Activated CD4-positive, alpha-beta T cell treated with anti-CD3 and anti-CD28 coated beads for 1 hour (primary cell): ENCODE data around the gene APOLD1.
"Not testable (repeated sequence)": the region's sequence is repeated elsewhere in the genome, so short reads cannot be mapped to it uniquely, and the experiment has no call there.

Source experiments
- DNase-seq: peaks from one replicate; pipeline ENCODE4 v3.0.0-alpha.2; 2020

APOLD1 gene, protein sequence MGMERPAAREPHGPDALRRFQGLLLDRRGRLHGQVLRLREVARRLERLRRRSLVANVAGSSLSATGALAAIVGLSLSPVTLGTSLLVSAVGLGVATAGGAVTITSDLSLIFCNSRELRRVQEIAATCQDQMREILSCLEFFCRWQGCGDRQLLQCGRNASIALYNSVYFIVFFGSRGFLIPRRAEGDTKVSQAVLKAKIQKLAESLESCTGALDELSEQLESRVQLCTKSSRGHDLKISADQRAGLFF

DNA sequence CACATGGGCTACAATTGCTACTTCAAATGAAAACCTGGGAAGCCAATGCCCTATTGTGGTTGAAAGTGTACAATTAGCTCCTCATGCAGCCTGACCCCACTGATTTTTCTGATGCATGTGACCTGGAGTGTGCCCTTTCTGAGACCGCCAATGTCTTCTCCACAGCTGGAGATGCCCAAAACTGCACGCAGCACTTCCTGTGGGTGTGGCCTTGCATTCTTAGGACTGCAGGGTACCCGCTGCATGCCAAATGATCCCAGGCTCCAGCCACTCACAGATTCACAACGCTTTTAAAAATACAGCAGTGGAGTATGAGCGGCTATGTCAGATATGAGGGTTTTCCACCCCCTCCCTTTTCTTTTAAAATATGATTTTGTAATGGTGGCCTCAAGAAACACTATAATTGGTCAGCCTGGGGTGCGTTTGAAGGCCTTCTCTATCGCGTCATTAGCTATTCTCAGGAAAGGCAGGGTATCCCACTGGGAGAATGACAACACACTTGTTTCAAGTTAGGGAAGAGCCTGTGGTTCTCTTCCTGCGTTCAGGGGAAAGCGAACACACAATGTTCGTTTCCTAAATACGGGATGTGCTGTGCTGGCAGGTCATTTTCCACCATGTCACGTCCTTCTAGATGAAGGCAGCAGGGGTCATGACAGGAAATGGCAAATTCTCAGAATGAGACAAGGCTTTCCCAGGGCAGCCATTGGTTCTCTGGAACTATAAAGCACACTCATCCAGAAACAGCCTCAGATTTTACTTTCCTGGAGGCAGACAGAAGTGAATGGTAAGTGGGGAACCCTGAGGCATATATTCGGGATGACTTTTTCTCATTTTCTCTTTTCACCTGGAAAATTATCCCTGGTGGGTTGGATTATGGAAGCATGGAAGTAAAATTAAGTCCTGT lies at the start of gene APOLD1:
Gene APOLD1, plus strand, starts transcription at position 749 of the 904 bp plus-strand sequence. Its CDS starts 33 bp downstream, at position 782.
- DNase-seq = no peak

DNA sequence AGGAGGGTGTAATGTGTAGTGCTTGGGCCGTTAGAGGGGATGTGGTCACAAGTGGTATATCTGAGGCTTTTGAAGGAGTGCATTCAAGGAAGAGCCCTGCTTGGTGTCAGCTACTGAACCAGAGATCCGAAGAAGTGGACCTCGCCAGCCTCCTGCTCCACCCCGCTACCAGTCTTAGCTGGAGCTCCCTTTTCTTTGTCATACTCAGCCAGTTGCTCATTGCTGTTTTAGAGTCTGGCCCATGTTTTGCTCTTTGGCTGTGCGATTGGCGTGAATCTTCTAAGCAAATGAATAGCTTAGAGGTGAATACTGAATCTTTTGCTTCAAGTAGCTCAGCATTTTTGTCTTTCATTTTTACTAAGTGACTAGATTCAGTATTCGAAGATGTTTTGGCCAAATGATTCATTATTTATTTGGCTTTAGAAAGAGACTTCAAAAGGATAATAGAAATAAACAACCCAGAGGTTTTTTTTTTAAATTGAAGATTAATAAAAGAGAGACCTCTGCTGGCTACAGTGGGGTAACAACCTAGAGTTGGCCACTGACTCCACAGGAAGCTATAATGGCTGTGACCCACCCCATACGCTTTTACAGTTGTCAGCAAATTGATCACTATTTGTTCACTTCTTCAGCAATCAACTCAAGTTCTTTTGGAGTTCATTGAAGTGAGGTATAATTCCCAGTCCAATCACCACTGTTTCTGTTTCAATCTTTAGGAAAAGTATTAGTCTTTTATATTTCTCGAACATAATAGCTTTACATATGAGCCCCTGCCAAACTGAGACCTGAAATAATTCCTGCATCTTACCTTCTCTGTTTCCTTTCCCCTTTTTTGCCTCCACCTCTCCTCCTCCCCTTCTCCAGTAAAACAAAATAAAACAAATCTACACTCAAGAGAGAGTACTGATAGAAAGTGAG lies 48.4 kb upstream of the APOLD1 start:
- no peak for DNase-seq

DNA sequence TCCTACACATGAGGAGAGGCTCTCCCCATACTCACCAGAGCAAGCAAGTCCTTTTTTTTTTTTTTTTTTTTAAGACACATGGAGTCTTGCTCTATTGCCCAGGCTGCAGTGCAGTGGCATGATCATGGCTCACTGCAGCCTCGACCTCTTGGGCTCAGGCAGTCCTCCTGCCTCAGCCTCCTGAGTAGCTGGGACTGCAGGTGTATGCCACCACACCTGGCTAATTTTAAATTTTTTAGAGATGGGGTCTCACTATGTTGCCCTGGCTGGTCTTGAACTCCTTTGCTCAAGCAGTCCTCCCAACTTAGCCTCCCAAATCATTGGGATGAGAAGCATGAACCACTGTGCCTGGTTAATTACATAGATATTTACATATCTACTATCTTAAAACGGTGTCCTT lies 47.3 kb upstream of the APOLD1 start:
- DNase-seq = not testable (repeated sequence)

- no peak for DNase-seq
Observed at GRCh38 chr12:12741660-12742059, 43.8 kb upstream of the APOLD1 start.

DNA sequence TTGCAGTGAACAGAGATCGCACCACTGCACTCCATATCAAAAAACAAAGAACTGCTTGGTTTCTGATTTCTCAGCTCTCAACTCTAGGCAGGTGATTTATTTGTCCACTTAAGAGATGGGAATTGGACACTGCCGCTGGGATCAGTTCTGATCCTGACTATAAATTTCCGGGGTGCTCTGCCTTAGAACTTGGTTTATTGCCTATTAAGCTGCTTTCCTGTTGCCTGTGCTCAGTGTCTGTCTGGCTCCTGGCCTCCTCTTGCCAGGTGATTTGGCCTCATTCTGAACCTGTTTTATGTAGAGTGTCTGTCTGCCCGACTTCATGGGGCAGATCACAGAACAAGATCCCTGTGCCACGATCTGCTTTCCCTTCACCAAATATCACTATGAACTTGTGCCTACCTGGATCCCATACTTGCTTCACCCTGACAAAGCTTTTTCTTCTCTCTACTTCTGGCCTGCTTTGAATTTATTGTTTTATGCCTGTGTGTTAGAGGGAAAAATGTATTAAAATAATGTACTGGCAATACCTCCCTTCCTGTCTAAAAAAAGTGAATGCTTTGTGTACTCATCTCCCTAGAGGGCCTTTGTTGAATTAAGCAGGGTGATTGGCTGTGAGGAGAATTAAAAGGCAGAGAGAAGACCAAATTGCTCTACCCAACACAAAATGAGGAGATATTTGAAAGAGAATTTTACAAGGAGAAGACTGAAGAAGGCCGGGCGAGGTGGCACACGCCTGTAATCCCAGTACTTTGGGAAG lies 40.7 kb upstream of the APOLD1 start:
- no peak for DNase-seq

GRCh38 chr12:12745576-12746211 lies 39.8 kb upstream of the APOLD1 start:
- no peak for DNase-seq

GRCh38 chr12:12747278-12747677 lies 38.2 kb upstream of the APOLD1 start:
- DNase-seq = no peak

- no peak for DNase-seq
Observed at GRCh38 chr12:12748044-12748443, 37.4 kb upstream of the APOLD1 start.

- DNase-seq = no peak
Observed at GRCh38 chr12:12749433-12749832, 36.0 kb upstream of the APOLD1 start.

DNA sequence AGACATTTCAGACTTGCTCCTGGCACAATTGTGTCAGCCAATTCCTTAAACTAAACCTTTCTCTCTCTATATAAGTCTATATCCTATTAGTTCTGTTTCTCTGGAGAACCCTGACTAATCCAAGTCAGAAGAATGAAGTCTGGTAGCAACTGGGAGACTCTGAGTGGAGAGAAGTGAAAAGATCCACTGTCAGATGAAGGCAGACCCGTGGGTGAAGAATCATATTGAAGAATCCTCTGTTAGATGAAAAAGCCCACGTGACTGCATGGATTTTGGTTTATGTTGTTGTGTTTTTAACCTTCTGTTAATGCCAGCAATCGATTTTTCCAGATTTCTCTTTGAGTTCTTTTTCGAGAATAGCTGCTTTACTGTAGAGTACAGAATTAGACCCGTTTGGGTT lies 29.5 kb upstream of the APOLD1 start:
- no peak for DNase-seq

- no peak for DNase-seq
Observed at GRCh38 chr12:12757121-12757520, 28.3 kb upstream of the APOLD1 start.

DNA sequence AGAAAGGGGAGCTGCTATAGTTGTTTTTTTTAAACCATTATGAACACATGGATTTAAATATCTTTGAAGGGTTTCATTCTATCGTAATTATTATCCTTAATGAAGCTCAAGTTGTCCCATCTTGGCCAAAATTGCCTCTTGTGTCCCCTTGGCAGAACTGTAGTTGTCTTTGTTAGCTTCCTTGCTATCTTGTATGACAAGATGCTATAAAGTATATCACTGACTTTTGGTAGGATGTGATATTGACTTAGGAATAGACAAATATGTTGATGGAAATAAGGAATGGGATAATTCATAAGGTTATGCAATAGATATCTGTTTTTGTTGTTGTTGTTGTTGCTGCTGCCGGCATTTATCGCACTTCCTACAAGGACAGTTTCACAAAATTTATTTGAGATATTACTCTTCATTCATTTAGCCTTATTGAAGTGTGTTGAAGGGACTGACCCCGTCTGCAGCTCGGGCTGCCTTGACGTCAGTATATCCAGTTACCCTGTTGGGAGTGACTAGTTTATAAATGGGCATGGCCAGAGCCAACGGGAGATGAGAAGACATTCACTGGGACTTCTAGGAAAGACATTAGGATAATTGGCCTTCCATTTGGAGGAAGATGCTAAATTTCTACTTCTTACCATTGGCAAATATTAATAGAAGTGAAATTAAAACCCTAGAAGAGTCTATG lies 26.1 kb upstream of the APOLD1 start:
- DNase-seq = no peak

DNA sequence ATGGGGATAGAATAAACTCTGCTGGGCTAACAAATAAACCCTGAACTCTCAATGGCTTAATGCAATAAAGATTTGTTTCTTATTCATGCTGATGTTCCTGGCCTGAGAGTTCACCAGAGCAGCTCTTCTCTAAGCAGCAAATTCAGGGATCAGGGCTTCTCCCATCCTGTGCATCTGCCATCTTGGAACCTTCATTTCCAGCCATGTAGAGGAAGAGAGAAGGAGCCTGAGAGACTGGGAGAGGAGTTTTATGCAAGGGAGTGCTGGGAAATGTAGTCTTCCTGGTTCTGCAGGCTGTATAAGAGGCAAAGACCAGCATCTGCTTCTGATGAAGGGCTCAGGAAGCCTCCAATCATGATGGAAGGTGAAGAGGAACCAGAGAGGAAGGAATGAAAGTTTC lies 20.6 kb upstream of the APOLD1 start:
- no peak for DNase-seq

- DNase-seq = no peak
Observed at GRCh38 chr12:12770262-12770661, 15.2 kb upstream of the APOLD1 start.

GRCh38 chr12:12774791-12775190 lies 10.7 kb upstream of the APOLD1 start:
- DNase-seq = no peak

DNA sequence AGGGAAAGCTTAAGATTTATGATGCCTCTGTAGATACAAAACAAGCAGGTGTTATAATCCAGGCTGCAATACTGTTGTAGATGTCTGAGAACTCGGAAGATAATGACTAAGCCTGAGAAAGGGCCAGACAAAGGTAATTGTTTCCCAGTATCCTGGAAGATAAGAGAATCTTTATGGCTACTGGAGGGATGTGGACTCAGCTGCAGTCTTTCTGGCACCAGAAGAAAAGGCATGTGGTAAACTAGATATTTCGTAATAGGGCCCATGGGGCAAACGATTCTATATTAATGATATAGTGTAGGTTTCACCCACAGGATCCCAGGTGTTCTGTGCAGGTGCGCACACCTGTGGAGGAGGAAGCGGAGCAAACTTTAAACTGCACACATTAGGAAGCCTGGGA lies 9.2 kb upstream of the APOLD1 start:
- DNase-seq = no peak

GRCh38 chr12:12777092-12777491 lies 8.4 kb upstream of the APOLD1 start:
- DNase-seq = no peak

GRCh38 chr12:12779007-12779406 lies 6.5 kb upstream of the APOLD1 start:
- DNase-seq = no peak

GRCh38 chr12:12779529-12779928 lies 5.9 kb upstream of the APOLD1 start:
- no peak for DNase-seq

- no peak for DNase-seq
Observed at GRCh38 chr12:12784116-12784515, 1.3 kb upstream of the APOLD1 start.

- DNase-seq = no peak
Observed at GRCh38 chr12:12786351-12786705, 869 bp downstream of the APOLD1 start.
